HG02938 (cell line): ENCODE results near the gene MEF2A.
"Not testable (repeated sequence)": the region's sequence is repeated elsewhere in the genome, so short reads cannot be mapped to it uniquely, and the experiment has no call there.

ENCODE experiments used
- ATAC-seq: cut with Tn5 transposase; IDR thresholded peaks from one replicate; pipeline ENCODE4 v1.9.1; 2021; ENCODE audit warnings: mild to moderate bottlenecking, moderate library complexity; ENCODE audit not compliant: unreplicated experiment

Gene MEF2A

GRCh38 chr15:99635794-99636193 lies 70.0 kb downstream of the MEF2A start:
- peak; percentile 52 for ATAC-seq

GRCh38 chr15:99644913-99645542 lies 79.2 kb downstream of the MEF2A start:
- ATAC-seq = no peak

GRCh38 chr15:99645543-99645935 lies 79.8 kb downstream of the MEF2A start:
- no peak for ATAC-seq

- ATAC-seq = no peak
Observed at GRCh38 chr15:99645951-99646350, 80.2 kb downstream of the MEF2A start.

GRCh38 chr15:99651023-99651807 lies 85.4 kb downstream of the MEF2A start:
- ATAC-seq = no peak

- ATAC-seq = no peak
Observed at GRCh38 chr15:99656205-99656604, 90.4 kb downstream of the MEF2A start.

- ATAC-seq = no peak
Observed at GRCh38 chr15:99657996-99658395, 92.2 kb downstream of the MEF2A start.

GRCh38 chr15:99662903-99663302 lies 97.1 kb downstream of the MEF2A start:
- no peak for ATAC-seq

GRCh38 chr15:99666073-99666472 lies 100.3 kb downstream of the MEF2A start:
- ATAC-seq = not testable (repeated sequence)

- ATAC-seq = no peak
Observed at GRCh38 chr15:99668533-99669182, 102.9 kb downstream of the MEF2A start.

GRCh38 chr15:99669250-99669649 lies 103.5 kb downstream of the MEF2A start:
- ATAC-seq = no peak

- ATAC-seq = no peak
Observed at GRCh38 chr15:99671926-99672635, 106.3 kb downstream of the MEF2A start.

GRCh38 chr15:99673111-99673510 lies 107.3 kb downstream of the MEF2A start:
- no peak for ATAC-seq

GRCh38 chr15:99674279-99674678 lies 108.5 kb downstream of the MEF2A start:
- no peak for ATAC-seq

GRCh38 chr15:99677540-99678134 lies 111.9 kb downstream of the MEF2A start:
- ATAC-seq = no peak

GRCh38 chr15:99680276-99680675 lies 114.5 kb downstream of the MEF2A start:
- no peak for ATAC-seq

GRCh38 chr15:99681990-99682389 lies 116.2 kb downstream of the MEF2A start:
- ATAC-seq = no peak

GRCh38 chr15:99682455-99682854 lies 116.7 kb downstream of the MEF2A start:
- no peak for ATAC-seq

- no peak for ATAC-seq
Observed at GRCh38 chr15:99683000-99683670, 117.4 kb downstream of the MEF2A start.

- ATAC-seq = no peak
Observed at GRCh38 chr15:99686290-99686689, 120.5 kb downstream of the MEF2A start.
